Amniotic epithelial cell (primary cell): ENCODE measurements around the gene ERC1.

Experiments
- DNase-seq: peaks from one replicate; pipeline ENCODE4 v3.0.0-alpha.2; 2010; ENCODE audit warnings: low read depth

Gene ERC1

DNA sequence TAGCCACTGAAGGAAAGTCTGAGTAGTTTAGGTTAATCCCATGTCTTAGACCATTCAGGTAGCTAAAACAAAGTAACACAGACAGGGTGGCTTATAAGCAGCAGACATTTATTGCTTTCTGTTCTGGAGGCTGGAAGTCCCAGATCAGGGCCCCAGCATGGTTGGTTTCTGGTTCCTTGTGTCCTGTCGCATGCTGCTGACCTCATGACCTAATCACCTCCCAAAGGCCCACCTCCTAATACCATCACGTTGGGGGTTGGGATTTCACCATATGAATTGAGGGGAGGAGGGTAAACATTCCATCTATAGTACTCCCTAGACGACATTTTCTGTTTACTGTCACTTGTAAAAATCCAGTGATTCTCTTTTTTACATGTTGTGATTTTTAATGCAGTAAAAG lies 454.8 kb downstream of the ERC1 start:
- DNase-seq: no peak

DNA sequence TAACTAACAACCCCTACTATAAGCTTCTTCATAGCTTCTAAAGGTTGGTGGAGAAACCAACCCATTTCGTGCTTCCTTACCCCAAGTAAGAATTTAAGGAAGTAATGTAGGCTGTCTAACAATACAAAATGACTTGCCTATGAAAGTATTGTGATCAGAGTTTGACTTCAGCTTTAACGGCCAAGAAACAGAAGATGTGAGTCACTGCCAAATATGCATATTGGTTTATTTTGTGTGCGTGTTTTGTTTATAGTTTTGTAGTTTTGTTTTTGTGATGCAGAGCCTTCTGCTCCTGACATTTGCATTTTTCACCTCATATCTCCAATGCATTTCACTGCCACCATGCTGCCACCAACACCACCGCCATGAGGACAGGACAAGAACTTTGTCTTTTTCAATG lies 457.3 kb downstream of the ERC1 start:
- DNase-seq: no peak

DNA sequence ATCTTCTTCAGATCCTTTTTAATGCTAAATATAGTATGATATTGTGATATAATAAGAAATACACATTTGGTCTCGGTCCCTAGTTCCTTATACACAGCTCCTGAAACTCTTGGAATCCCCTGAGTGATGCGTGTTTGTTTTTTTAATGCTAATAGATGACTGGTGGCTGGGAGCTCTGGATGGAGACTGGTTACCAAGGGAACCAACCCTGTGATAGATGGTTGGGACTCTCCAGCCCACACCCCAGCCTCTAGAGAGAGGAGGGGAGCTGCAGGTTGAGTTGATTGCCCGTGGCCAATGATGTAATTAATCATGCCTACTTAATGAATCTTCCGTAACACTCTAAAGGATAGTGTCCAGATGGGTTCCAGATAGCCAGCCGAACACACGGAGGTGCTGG lies 462.8 kb downstream of the ERC1 start:
- DNase-seq: no peak

DNA sequence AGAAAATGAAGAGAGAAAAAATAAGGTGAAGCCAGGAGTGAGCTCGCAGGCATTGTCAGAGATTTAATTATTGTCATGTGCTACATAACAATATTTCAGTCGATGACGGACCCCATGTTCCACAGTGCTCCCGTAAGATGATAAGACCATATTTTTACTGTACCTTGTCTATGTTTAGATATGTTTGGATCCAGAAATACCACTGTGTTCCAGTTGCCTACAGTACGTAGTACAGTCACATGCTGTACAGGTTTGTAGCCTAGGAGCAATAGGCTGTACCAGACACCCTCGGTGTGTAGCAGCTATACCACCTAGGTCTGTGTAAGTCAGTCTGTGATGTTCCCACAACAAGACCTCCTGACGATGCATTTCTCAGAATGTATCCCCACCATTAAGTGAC lies 465.9 kb downstream of the ERC1 start:
- no peak for DNase-seq

DNA sequence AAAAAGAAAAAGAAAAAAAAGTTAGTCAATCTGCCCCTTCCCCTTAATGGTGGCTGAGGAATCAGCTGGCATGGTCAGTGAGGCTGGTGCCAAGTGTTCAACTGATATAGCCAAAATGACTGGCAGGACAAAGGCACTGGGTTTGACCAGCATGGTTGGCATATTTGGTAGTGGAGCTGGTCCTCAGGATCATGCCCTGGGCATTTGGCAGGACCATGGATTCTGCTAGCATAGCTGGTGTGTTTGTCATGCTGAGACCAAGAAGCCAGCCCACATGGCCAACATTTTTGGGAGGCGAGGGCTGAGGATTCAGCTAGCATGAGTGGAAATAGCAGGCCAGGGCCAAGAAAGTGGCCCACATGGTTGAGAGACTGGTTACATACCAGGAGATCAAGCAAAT lies 466.9 kb downstream of the ERC1 start:
- peak; percentile 30 for DNase-seq

DNA sequence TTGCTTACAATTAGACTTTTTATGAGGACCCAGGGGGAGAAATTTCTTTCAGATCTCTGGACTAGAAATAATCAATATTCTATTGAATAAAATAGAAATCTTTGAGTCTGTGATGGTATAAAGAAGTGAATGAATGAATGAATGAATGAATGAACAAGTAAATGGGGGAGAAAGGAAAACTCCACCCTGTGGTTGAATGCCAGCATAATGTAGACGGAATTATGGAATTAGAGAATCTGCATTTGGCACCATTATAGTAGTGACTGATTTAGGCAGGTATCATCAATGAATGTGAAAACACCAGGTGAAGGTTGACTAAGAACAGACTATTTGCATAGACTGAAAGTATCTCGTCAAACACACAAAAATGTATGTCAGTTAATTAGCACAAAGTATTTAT lies 468.3 kb downstream of the ERC1 start:
- no peak for DNase-seq

DNA sequence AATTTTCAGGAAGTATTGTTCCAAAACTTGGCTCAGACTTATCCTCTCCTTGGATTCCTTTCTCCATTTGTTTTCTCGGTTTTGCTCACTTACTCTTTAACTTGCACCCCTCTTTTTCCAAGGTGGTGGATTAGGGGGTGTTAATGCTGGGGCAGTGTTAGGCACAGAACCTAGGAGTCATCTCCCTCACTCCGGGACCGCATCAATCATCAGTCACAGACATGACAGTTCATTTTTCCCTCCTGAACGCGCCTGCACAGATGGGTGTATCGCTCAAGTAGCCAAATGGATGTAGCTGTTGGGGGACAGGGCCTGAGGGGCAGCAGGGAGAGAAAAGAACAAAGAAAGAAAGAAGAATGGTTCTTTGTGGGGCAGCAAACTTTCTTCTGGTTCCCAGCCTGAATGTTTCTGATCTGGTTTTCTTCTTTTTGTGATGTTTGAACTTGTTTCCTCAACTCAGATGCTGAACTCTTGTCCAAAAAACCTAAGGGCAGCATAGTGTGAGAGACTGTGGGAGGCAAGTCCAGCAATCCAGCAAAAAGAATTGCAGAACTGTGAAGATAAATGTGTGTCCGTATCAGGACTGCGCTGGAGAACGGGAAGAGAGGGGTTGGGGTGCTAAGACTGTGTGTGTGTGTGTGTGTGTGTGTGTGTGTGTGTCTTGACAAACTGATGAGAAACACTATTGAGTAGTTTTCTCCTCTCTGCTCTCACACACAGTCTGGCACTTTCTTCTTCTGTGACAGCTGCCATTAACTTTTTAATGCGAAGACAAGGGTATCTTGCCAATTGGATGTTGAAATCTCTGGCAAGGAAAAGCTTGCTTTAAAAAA lies 472.3 kb downstream of the ERC1 start:
- peak; percentile 36 for DNase-seq

DNA sequence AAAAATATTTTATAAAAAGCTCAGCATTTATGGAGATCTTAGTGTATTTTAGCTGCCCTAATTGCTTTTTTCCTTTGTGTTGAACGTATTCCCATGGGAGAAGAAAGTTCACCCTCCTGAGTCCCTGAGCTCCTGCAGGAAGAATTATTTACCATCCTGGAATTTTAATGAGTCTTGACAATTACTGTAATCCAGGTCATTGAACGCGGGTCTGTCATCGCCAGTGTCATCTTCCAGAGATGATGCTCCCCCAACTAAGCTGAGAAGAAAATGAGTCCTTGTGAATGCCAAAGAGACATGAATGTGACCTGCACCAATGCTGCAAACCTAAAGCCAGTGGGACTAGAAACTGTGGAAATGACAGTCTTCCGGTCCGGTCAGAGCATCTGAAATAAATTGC lies 473.9 kb downstream of the ERC1 start:
- no peak for DNase-seq

DNA sequence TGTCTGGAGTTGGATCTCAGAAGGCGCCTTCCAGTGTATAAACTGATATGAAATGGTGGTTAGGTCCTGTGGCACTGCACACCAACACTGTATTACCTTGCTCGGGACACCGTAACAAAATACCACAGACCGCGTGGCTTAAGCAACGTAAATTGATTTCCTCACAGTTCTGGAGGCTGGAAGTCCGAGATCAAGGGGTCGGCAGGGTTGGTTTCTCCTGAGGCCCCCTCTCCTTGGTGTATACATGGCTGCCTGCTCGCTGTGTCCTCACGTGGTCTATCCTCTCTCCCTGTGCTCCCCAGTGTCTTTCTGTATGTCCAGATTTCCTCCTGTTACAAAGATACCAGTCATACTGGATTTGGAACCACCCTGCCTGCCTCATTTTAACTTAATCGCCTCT lies 475.0 kb downstream of the ERC1 start:
- DNase-seq: no peak

DNA sequence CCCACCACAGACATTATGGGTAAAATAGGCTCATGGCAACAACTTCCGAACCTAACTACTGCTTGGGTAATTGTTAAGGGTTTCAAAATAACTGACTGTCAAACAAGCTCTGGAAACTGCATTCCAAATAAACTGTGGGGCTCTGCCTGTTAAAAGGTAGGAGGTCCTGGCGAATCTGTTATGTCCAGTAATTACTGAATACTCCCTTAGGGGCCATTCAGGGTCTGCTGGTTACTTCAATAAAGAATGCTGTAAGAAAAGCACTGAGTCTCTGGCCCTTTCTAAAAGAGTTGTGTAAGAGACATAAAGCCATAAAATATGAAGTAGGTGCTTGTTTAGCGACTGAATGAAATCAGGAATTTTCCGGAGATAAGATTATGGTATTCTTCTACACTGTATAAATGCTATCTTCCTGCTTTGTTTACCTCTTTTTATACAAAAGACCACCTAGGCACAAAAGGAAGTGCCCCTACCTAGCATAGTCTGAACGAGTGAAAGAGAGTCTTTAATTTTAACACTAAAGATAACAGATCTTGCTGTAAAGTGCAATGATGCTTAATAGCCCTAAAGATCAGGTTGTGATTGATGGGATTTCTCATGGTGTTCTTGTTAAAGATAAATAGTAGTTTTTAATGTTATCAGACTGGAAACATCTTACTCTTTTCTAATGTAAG lies 475.6 kb downstream of the ERC1 start:
- DNase-seq: peak; percentile 16

DNA sequence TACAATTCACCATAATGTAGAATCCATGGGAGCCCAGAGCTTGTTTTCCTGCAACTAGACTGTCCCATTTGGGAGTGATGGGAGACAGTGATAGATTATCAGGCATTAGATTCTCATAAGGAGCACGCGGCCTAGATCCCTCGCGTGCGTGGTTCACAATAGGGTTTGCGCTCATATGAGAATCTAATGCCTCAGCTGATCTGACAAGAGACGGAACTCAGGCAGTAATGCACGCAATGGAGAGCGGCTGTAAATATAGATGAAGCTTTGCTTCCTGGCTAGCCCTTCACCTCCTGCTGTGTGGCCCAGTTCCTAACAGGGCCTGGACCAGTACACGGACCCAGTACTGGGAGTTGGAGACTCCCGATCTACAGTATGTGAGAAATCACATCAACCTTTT lies 476.7 kb downstream of the ERC1 start:
- no peak for DNase-seq

DNA sequence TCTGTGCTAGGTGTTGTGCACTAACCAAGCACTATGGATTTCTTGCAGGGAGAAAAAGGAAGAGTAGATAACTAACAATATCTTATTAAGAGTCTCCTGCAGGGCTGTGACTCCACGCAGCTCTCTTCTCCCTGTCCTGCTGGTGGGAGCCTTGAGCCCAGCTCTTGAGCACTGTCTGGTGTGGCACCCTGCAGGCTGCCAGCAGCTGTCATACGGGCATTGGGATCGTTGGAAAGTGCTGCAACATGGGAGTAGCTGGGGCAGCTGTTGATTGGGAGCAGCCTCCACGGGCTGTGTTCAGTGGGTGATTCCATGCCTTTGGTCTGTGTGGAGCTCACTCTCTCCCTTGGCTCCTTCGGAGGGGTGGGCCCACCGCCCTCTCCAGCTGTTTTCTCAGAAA lies 478.0 kb downstream of the ERC1 start:
- DNase-seq: no peak

DNA sequence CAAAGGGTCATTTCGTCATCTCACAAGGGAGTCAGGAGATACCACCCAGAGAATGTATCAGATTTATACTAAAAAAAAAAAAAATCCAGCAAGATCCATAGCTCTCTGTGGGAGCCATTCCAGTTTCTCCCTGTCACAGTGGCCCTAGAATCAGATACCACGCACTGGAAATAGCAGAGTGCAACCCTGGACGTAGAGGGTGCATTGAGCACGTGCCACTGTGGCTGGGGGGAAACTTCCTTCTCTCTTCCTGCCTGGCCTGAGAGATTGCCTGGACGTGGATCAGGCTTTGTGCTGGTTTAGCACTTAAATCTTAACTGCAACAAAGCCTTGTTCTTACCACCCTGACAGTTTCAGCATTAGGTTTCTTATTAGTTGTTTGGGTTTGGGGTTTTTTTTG lies 479.0 kb downstream of the ERC1 start:
- no peak for DNase-seq

DNA sequence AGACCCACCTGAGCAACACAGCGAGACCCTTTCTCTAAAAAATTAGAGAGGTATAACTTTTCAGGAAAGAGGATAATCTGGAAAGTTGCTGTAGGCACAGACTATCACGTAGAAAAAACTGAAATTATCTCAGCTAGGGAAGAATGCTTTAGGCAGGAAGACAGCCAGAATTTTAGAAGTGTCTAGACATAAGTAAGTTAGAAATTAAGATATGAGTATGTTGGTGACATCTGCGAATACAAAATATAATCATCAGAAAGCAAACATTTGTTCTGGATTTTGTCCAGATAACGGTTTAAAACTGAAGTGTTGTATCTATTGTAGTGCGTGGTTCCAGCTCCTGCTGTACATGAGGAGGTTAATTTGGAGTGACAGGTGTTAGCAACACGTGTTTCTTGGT lies 480.2 kb downstream of the ERC1 start:
- no peak for DNase-seq

DNA sequence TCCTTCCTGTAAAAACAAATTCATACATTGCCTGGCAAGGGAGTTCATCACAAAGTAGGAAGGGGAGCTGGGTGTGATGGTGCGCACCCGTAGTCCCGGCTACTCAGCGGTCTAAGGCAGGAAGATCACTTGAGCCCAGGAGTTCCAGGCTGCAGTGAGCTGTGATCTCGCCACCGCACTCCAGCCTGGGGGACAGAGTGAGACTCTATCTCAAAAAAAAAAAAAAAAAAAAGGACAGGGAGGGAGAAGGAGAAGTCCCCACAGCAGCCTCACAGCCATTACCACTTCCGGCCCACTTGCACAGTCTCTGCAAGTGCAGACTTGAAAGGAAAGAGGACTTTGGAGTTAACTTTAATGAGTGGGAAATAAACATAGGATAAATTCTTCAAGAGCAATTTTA lies 482.4 kb downstream of the ERC1 start:
- no peak for DNase-seq

DNA sequence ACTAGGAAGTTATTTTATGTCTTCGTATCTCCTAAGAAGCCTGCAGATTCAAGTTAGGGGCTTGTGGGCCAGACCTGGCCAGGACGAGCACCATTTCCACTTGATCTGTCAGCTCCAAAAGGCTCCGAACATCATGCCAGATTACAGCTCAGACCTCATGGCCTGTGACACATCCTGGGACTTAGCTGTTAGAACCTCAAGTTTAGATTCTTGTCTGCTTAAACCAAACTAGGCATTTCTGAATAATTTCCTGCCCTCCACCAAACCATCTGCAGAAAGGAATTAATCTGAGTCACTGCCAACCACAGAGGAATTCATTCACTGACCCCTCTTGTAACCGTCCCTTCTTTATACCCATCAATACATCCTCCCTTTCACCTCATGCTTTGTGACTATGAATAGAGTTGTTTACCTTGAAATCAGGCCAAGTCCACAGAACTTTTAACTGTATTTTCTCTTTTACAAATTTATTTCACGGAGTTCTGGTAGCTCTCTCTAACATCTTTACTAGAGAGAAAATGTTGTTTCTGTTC lies 483.1 kb downstream of the ERC1 start:
- peak; percentile 94 for DNase-seq

DNA sequence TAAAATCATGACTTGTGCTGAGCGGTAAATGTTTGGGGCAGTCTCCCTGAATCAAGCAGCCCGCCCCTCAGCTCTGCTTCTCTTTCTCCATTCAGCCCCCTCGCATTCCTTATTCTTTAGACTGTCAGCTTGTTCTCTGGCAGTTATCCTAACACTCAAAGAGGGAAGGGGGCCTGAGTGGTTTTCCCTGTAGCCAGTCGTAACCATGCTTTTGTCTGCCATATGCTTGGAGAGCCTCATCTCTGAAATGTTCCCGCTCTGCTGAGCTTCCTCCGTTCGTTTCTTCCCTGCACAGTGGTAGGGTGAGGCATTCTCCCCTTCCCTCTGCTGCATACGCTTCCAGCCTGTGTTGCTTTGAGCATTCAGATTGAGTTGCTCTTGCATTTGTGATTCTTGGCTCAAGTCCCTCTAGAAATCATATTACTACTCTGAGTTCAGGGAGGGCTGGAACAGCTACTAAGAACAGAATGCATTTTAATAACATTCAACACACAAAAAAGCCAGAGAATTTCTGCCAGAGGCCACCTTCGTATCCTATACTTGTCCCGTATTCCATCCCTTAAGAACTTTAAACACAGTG lies 483.6 kb downstream of the ERC1 start:
- DNase-seq: peak; percentile 62

DNA sequence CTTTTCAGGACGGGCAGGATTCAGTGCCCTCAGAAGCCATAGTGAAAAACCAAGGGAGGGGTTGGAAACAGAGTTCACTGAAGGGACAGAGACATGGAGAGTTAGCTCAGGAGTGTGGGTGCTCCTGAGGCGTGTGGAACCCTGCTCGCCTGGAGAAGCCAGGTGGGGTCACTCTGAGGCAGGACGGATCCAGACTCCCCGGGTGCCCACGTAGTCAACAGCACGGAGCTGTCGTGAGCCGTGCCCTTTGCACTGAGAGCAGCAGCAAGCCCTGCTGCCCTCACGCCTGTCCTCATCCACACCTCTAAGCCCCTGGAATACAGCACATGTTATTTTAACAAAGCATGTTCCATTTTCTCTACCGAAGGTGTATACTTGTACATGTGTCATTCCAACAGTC lies 488.6 kb downstream of the ERC1 start:
- no peak for DNase-seq

DNA sequence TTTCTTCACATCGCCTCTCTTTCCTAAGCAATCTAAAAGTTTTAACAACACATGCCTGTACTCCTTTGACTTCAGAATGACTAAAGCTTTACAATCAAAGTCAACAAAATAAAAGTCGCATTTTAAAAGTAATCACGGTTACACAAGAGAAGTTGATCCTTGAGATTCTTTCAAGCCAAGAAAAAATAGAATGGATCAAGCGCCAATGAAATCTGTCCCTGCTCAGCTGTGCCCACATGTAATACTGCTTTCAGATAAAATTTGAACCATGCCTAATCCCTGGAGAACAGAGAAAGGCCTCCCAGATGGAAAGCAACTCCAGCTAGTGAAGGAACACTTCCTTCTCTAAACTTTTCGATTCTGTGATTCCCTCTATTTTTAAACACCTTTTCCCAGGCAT lies 490.3 kb downstream of the ERC1 start:
- DNase-seq: no peak

DNA sequence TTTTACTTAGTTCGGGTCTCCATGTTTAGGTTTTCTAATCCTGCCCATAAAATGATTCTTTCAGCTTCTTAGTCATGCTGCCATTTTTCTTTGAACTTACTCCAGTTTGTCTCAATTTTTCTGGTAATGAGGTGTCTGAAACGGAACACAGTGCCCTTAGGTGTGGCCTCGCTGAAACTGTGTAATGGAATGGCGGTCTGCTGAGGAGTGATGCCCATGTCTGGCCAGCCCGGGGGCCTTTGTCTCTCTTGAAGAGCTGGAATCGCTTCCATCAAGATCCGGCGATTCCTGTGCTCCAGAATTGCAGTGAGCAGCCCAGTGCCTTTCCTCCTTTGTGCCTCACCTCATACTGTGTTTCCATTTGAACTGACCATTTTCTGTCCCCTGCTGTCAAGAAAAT lies 490.9 kb downstream of the ERC1 start:
- no peak for DNase-seq

DNA sequence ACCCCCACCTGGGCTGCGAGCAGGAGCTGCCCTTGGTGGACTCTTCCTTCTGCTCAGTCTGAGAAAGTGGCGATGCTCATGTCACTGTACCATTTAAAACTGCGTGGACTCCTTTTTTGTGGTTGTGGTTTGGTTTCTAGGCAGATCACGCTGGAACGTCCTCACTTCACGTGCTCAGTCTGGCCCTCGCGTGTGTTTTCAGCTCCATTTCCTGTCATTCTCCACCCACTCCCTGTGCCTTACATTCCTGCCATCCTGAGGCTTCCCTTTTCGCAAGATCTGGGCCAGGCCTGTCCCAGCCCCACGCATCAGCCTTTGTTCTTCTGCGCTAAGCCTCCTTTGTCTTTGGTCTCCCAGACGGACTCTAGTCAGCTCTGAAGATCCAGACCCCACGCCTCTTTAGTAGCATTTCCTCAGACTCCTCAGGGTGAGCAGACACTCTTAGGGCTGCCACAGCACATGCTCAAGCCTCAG lies 497.9 kb downstream of the ERC1 start:
- peak; percentile 74 for DNase-seq

DNA sequence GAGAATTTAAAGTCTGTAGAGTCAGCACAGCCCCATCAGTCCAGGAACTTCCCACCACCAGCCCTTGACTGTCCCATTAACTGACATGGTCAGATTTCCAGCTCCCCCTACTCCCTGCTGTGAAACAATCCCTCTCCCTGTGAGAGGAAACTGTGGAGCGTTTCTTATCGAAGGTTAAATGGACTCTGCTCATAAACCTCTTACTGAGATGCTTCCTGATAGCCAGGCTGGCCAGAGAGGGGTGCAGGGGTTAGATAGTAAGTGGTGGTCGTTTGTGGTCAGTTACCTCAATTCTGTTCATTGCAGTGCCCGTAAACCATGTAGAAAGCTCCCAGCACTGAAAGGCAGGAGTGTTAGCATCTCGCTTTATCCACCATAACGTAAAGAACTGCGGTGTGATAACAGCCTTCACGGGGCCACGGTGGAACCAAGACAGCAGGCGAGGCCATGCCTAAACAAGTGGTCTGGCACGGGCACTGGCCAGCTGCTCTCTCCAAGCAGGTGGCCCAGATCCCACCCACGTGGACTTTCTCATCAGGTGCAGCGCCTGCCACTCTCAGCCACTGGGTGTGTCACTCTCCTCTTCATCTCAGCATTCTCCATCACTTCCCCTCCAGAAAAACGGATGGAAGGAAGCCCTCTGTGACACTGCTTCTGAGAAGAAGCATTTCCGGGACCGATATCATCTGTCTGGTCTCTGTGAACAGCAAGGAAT lies 501.1 kb downstream of the ERC1 start:
- DNase-seq: no peak
